Measurements from ENCODE around the gene B3GNT7.
"Not testable (repeated sequence)": the region's sequence is repeated elsewhere in the genome, so short reads cannot be mapped to it uniquely, and the experiment has no call there.

Gene B3GNT7

DNA sequence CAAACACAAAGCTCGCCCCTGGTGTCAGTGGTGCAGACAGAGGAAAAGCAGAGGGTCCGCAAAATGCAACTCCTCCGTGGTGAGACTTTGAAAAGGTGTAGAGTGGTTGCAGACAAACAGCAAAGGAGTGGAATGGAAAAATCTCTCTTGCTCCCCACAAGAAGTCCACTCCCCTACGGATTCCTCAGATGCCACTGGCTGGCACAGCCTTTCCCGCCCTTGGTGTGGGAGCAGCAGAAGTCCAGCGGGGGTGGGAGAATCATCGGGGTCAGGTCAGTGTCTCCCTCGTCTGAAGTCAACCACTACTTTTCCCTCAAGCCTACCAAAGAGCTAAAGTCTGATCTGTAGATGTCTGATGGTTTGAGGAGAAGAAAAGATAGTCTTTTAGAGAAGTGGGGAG is 22.3 kb upstream of the B3GNT7 start:
- no peak overlapping the region for H2BK120ac ChIP-seq (ENCODE audit: low read depth, low read length)
- WGBS (ENCODE audit: extremely low coverage, insufficient coverage, low lambda C conversion rate): no CpG with 5 or more reads among the region's 8 CpGs
- no peak overlapping the region for H3K9ac ChIP-seq (ENCODE audit: low read length)
- no peak overlapping the region for H4K8ac ChIP-seq (ENCODE audit: low read depth, low read length)
- peaks cover 17% of the 10 kb centered on the region for H3K4me1 ChIP-seq (ENCODE audit: control insufficient read depth, low read depth, low read length)
- no peaks in the 10 kb centered on the region for H3K79me2 ChIP-seq (ENCODE audit: control insufficient read depth, insufficient read depth, low read length)
- no peak overlapping the region for H2BK15ac ChIP-seq (replicated peaks; ENCODE audit: low read depth)
- H2AK5ac ChIP-seq (ENCODE audit: low read length): no peak overlapping the region
- H3K36me3 ChIP-seq (ENCODE audit: control insufficient read depth, insufficient read depth, low read length): no peaks in the 10 kb centered on the region
- no peaks in the 10 kb centered on the region for H3K27me3 ChIP-seq (ENCODE audit: insufficient read depth, low read length, poor library complexity)
- no peak for DNase-seq
- H3K4me3 ChIP-seq (ENCODE audit: low read length): no peak overlapping the region
- H3K18ac ChIP-seq (ENCODE audit: low read length): peak overlapping the region; percentile 28
- no peak overlapping the region for H3K27ac ChIP-seq (ENCODE audit: low read depth, low read length)
- H2BK5ac ChIP-seq (ENCODE audit: low read length): peak overlapping the region; percentile 41
- H4K5ac ChIP-seq (ENCODE audit: low read length): no peak overlapping the region
- H3K23ac ChIP-seq (ENCODE audit: low read length): no peak overlapping the region
- no peak overlapping the region for H3K4me2 ChIP-seq (ENCODE audit: low read length)
- no peak overlapping the region for H3K4ac ChIP-seq (ENCODE audit: low read depth, low read length)
- H3K79me1 ChIP-seq (ENCODE audit: low read length): no peaks in the 10 kb centered on the region
- H3K56ac ChIP-seq (ENCODE audit: low read length): peak overlapping the region; percentile 44

DNA sequence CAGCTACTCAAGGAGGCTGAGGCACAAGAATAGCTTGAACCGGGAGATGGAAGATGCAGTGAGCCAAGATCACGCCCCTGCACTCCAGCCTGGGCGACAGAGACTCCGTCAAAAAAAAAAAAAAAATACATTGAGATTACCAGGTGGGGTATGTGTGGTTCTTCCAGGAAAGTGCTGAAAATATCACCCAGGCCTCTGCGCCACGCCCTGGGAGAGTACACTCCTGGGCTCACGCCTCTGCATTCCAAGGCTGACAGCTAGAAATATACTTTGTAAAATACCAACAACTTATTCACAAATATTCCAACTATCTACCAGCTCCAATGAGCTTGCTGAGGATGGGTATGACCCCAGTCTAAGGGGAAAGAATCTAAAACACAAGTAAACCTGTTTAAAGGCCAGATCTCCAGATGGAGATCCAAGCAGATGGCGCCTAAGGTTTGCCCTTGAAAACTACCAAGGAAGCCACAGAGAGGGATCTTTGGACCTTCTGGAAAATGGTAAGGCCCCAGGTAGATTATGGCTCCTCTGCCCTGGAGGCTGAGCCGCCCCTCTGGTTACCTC is 21.6 kb upstream of the B3GNT7 start:
- Histone ChIP-seq H3K27me3 (ENCODE audit: insufficient read depth, low read length, poor library complexity) (no peaks in the 10 kb centered on the region), H3K23ac (ENCODE audit: low read length) (no peak overlapping the region), H3K9ac (ENCODE audit: low read length) (no peak overlapping the region), H3K4me1 (ENCODE audit: control insufficient read depth, low read depth, low read length) (peaks cover 19% of the 10 kb centered on the region), H3K4me3 (ENCODE audit: low read length) (no peak overlapping the region), H2BK120ac (ENCODE audit: low read depth, low read length) (no peak overlapping the region), H3K4me2 (ENCODE audit: low read length) (no peak overlapping the region), H3K4ac (ENCODE audit: low read depth, low read length) (no peak overlapping the region), H3K56ac (ENCODE audit: low read length) (no peak overlapping the region), H2BK15ac (replicated peaks; ENCODE audit: low read depth) (no peak overlapping the region), H2AK5ac (ENCODE audit: low read length) (peak overlapping the region; percentile 64), H4K5ac (ENCODE audit: low read length) (no peak overlapping the region), H4K8ac (ENCODE audit: low read depth, low read length) (no peak overlapping the region), H3K36me3 (ENCODE audit: control insufficient read depth, insufficient read depth, low read length) (no peaks in the 10 kb centered on the region), H3K79me2 (ENCODE audit: control insufficient read depth, insufficient read depth, low read length) (no peaks in the 10 kb centered on the region), H3K27ac (ENCODE audit: low read depth, low read length) (no peak overlapping the region), H3K79me1 (ENCODE audit: low read length) (no peaks in the 10 kb centered on the region), H2BK5ac (ENCODE audit: low read length) (peak overlapping the region; percentile 46), H3K18ac (ENCODE audit: low read length) (no peak overlapping the region)
- no CpG with 5 or more reads among the region's 9 CpGs for WGBS (ENCODE audit: extremely low coverage, insufficient coverage, low lambda C conversion rate)
- DNase-seq: no peak

DNA sequence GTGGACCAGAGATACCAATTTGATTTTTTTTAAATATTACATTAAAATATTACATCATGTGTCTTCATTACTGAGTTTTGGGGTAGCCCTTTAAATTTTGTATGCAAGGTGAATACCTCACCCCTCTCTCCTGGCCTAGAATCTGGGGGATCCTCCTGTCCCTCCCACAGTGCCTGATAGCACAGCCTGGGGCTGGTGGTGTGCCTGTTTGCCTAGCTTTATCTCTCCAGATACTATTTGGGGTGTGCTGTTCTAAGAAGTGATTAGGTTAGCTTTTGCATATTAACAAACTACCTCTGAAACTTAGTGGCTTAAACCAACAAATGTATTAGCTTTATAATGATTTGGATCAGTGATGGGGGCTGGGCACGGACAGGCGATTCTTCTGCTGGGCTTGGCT is 20.7 kb upstream of the B3GNT7 start:
- Histone ChIP-seq H4K5ac (ENCODE audit: low read length) (peak overlapping the region; percentile 66), H2BK5ac (ENCODE audit: low read length) (peak overlapping the region; percentile 84), H3K4me1 (ENCODE audit: control insufficient read depth, low read depth, low read length) (peaks cover 19% of the 10 kb centered on the region), H3K27me3 (ENCODE audit: insufficient read depth, low read length, poor library complexity) (no peaks in the 10 kb centered on the region), H3K4me2 (ENCODE audit: low read length) (no peak overlapping the region), H4K8ac (ENCODE audit: low read depth, low read length) (no peak overlapping the region), H3K79me1 (ENCODE audit: low read length) (no peaks in the 10 kb centered on the region), H3K79me2 (ENCODE audit: control insufficient read depth, insufficient read depth, low read length) (no peaks in the 10 kb centered on the region), H3K27ac (ENCODE audit: low read depth, low read length) (peak overlapping the region; percentile 25), H2BK120ac (ENCODE audit: low read depth, low read length) (no peak overlapping the region), H3K23ac (ENCODE audit: low read length) (no peak overlapping the region), H3K18ac (ENCODE audit: low read length) (peak overlapping the region; percentile 32), H3K36me3 (ENCODE audit: control insufficient read depth, insufficient read depth, low read length) (no peaks in the 10 kb centered on the region), H2BK15ac (replicated peaks; ENCODE audit: low read depth) (no peak overlapping the region), H3K9ac (ENCODE audit: low read length) (no peak overlapping the region), H3K4me3 (ENCODE audit: low read length) (no peak overlapping the region), H3K56ac (ENCODE audit: low read length) (peak overlapping the region; percentile 39), H3K4ac (ENCODE audit: low read depth, low read length) (peak overlapping the region; percentile 76), H2AK5ac (ENCODE audit: low read length) (peak overlapping the region; percentile 1)
- DNase-seq: no peak
- WGBS (ENCODE audit: extremely low coverage, insufficient coverage, low lambda C conversion rate): no CpG with 5 or more reads among the region's 2 CpGs

DNA sequence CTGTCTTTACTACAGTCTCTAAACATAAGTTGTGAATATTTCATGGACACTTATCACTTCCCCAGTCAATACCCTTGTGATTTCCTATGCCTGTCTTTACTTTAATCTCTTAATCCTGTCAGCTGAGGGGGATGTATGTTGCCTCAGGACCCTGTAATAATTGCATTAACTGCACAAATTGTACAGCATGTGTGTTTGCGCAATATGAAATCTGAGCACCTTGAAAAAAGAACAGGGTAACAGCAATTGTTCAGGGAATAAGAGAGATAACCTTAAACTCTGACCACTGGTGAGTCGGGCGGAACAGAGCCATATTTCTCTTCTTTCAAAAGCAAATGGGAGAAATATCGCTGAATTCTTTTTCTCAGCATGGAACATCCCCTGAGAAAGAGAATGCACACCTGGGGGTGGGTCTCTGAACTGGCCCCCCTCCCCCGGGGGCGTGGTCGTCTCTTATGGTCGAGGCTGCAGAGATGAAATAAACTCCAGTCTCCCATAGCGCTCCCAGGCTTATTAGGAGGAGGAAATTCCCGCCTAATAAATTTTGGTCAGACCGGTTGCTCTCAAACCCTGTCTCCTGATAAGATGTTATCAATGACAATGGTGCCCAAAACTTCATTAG is 19.4 kb upstream of the B3GNT7 start:
- not testable (repeated sequence) for H4K8ac ChIP-seq (ENCODE audit: low read depth, low read length); H2BK15ac ChIP-seq (replicated peaks; ENCODE audit: low read depth); H3K56ac ChIP-seq (ENCODE audit: low read length); H4K5ac ChIP-seq (ENCODE audit: low read length); H3K18ac ChIP-seq (ENCODE audit: low read length); DNase-seq; H3K23ac ChIP-seq (ENCODE audit: low read length); H3K4ac ChIP-seq (ENCODE audit: low read depth, low read length); H2AK5ac ChIP-seq (ENCODE audit: low read length); H3K9ac ChIP-seq (ENCODE audit: low read length); H3K4me2 ChIP-seq (ENCODE audit: low read length); H3K27me3 ChIP-seq (ENCODE audit: insufficient read depth, low read length, poor library complexity); H3K4me3 ChIP-seq (ENCODE audit: low read length); H3K79me2 ChIP-seq (ENCODE audit: control insufficient read depth, insufficient read depth, low read length); H2BK120ac ChIP-seq (ENCODE audit: low read depth, low read length); H3K79me1 ChIP-seq (ENCODE audit: low read length); H3K27ac ChIP-seq (ENCODE audit: low read depth, low read length); H3K36me3 ChIP-seq (ENCODE audit: control insufficient read depth, insufficient read depth, low read length); H2BK5ac ChIP-seq (ENCODE audit: low read length)
- H3K4me1 ChIP-seq (ENCODE audit: control insufficient read depth, low read depth, low read length): peaks cover 14% of the 10 kb centered on the region
- no CpG with 5 or more reads among the region's 11 CpGs for WGBS (ENCODE audit: extremely low coverage, insufficient coverage, low lambda C conversion rate)

DNA sequence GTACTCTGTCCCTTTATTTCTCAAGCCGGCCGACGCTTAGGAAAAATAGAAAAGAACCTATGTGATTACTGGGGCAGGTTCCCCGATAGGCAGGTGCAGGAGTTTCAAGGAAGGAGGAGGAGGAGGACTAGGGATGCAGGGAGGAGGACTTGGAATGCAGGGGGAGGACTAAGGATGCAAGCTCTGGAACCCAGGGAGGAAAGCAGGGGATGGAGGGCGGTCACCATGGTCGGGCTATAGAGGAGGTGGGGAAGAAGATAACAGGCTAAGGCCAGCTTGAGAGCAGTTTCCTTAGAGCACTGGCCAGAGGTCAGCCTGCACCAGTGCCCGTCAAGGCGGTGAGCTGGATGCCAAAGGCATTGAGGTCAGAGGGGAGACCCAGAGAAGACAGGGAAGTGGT is 18.7 kb upstream of the B3GNT7 start:
- Histone ChIP-seq H3K36me3 (ENCODE audit: control insufficient read depth, insufficient read depth, low read length) (no peaks in the 10 kb centered on the region), H3K23ac (ENCODE audit: low read length) (peak overlapping the region; percentile 96), H2BK5ac (ENCODE audit: low read length) (peak overlapping the region; percentile 99), H3K4me3 (ENCODE audit: low read length) (no peak overlapping the region), H3K56ac (ENCODE audit: low read length) (peak overlapping the region; percentile 93), H3K79me2 (ENCODE audit: control insufficient read depth, insufficient read depth, low read length) (no peaks in the 10 kb centered on the region), H2AK5ac (ENCODE audit: low read length) (peak overlapping the region; percentile 98), H4K8ac (ENCODE audit: low read depth, low read length) (no peak overlapping the region), H3K4me2 (ENCODE audit: low read length) (no peak overlapping the region), H3K18ac (ENCODE audit: low read length) (peak overlapping the region; percentile 41), H3K4ac (ENCODE audit: low read depth, low read length) (peak overlapping the region; percentile 5), H3K4me1 (ENCODE audit: control insufficient read depth, low read depth, low read length) (peaks cover 13% of the 10 kb centered on the region), H3K9ac (ENCODE audit: low read length) (peak overlapping the region; percentile 65), H4K5ac (ENCODE audit: low read length) (peak overlapping the region; percentile 79), H3K27ac (ENCODE audit: low read depth, low read length) (peak overlapping the region; percentile 47), H3K79me1 (ENCODE audit: low read length) (no peaks in the 10 kb centered on the region), H3K27me3 (ENCODE audit: insufficient read depth, low read length, poor library complexity) (no peaks in the 10 kb centered on the region), H2BK15ac (replicated peaks; ENCODE audit: low read depth) (no peak overlapping the region), H2BK120ac (ENCODE audit: low read depth, low read length) (peak overlapping the region; percentile 84)
- no CpG with 5 or more reads among the region's 8 CpGs for WGBS (ENCODE audit: extremely low coverage, insufficient coverage, low lambda C conversion rate)
- peak; percentile 54 for DNase-seq

Data from mesendoderm (in vitro differentiated cells).